ENCODE results near the gene KCNV2. TPM values are rescaled to one million over a fixed set of nuclear protein-coding genes. Genes with fewer than 3 reads are reported as not detected.

Gene KCNV2
- total and polyA plus RNA-seq, 2 donors from 2014 or later: not detected

DNA sequence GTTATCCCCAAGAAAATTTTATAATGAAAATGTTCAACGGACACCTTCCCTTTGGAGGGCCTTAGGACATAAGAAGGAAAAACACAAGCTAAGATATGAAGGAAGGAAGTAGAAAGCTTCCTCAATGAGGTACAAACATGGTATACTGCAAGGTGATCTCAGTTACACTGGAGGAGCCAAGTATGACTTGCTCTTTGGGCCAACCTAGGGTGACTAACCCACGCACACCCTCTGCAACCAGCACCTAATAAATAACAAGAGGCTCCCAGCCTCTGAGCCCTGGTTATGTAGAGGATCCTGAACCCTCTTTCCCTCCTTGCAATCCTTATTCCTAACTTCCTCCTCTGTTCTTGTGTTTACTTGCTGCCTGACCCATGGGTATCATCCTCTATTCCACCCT is 38.3 kb upstream of the KCNV2 start:
- intact Hi-C loops (cut with DNase I): no loop called here

DNA sequence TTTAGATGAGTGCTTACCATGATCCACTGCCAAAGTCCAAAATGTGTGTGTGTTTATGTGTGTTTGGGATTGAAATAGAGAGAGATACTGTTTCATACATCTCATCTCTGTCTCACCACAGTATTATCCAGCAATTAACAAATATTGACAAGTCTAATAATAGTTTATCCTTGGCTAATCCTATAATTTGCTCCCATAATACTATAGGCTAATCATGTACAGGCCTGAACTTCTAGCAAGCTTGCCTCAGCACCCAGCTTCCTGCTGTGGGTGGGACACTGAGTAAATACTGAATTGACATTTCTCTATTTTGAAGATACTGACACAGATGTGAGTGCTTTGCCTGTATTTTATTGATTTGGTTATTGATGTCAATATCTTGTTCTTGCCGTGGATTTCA is 35.3 kb upstream of the KCNV2 start:
- no peak for TF ChIP-seq CTCF (IDR thresholded peaks at IDR 0.05; ENCODE audit: borderline replicate concordance, extremely low read depth, insufficient read depth)
- intact Hi-C loops (cut with DNase I): no loop called here
- Histone ChIP-seq H3K36me3 (ENCODE audit: control insufficient read depth in 2 of 3, insufficient read depth in 3 of 3, low read length in 3 of 3) (no peaks in the 10 kb centered on the region), H3K27me3 (ENCODE audit: control insufficient read depth, insufficient read depth, low read length) (no peaks in the 10 kb centered on the region), H3K9ac (ENCODE audit: low read length in 3 of 3) (no peak overlapping the region), H3K4me1 (ENCODE audit: control insufficient read depth in 2 of 3, insufficient read depth in 2 of 3, low read depth in 1 of 3, low read length in 3 of 3) (peaks cover 0 to 13% (median 0%) of the 10 kb centered on the region in 3 donors), H3K4me3 (ENCODE audit: low read length in 3 of 3) (no peak overlapping the region), H3K9me3 (ENCODE audit: control insufficient read depth in 2 of 3, insufficient read depth in 1 of 3, low read length in 3 of 3) (no peaks in the 10 kb centered on the region), H3K27ac (ENCODE audit: low read depth in 2 of 2, low read length in 2 of 2) (no peak overlapping the region)
- DNase-seq: no peak
- no peak for FAIRE-seq

More for the DNA sequence above, 38.3 kb upstream of the KCNV2 start:
- no peaks in the 10 kb centered on the region for H3K36me3 ChIP-seq (ENCODE audit: control insufficient read depth in 2 of 3, insufficient read depth in 3 of 3, low read length in 3 of 3)
- peaks cover 0 to 19% (median 0%) of the 10 kb centered on the region in 3 donors for H3K4me1 ChIP-seq (ENCODE audit: control insufficient read depth in 2 of 3, insufficient read depth in 2 of 3, low read depth in 1 of 3, low read length in 3 of 3)
- H3K4me3 ChIP-seq (ENCODE audit: low read length in 3 of 3): no peak overlapping the region
- H3K27ac ChIP-seq (ENCODE audit: low read depth in 2 of 2, low read length in 2 of 2): no peak overlapping the region
- H3K9me3 ChIP-seq (ENCODE audit: control insufficient read depth in 2 of 3, insufficient read depth in 1 of 3, low read length in 3 of 3): no peaks in the 10 kb centered on the region
- FAIRE-seq (no peak), DNase-seq (no peak)
- no peak overlapping the region for H3K9ac ChIP-seq (ENCODE audit: low read length in 3 of 3)
- no peaks in the 10 kb centered on the region for H3K27me3 ChIP-seq (ENCODE audit: control insufficient read depth, insufficient read depth, low read length)
- no peak for TF ChIP-seq CTCF (IDR thresholded peaks at IDR 0.05; ENCODE audit: borderline replicate concordance, extremely low read depth, insufficient read depth)

DNA sequence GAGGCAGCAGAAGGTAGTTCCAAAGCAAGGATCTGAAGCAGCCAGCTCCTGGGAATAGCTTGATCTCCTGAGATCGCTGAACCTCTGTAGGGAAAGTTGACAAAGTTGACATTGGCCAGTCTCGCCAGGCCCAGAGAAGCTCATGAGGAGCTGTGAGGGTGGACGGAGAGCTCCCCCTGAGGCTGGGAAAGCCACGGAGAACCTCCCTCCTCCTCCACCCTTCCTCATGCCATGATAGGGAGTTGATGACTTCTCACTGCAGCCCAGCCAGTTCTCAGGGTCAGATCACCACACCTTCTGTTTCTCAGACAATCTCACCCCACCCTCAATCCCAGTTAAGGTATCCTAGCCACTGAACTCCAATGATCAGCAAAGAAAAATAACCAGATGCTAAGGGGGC is 30.4 kb upstream of the KCNV2 start:
- H3K4me3 ChIP-seq (ENCODE audit: low read length in 3 of 3): no peak overlapping the region
- FAIRE-seq (no peak), DNase-seq (no peak)
- H3K36me3 ChIP-seq (ENCODE audit: control insufficient read depth in 2 of 3, insufficient read depth in 3 of 3, low read length in 3 of 3): no peaks in the 10 kb centered on the region
- no peaks in the 10 kb centered on the region for H3K9me3 ChIP-seq (ENCODE audit: control insufficient read depth in 2 of 3, insufficient read depth in 1 of 3, low read length in 3 of 3)
- intact Hi-C loops (cut with DNase I): no loop called here
- H3K9ac ChIP-seq (ENCODE audit: low read length in 3 of 3): no peak overlapping the region
- no peaks in the 10 kb centered on the region for H3K4me1 ChIP-seq (ENCODE audit: control insufficient read depth in 2 of 3, insufficient read depth in 2 of 3, low read depth in 1 of 3, low read length in 3 of 3)
- no peaks in the 10 kb centered on the region for H3K27me3 ChIP-seq (ENCODE audit: control insufficient read depth, insufficient read depth, low read length)
- H3K27ac ChIP-seq (ENCODE audit: low read depth in 2 of 2, low read length in 2 of 2): no peak overlapping the region
- no peak for TF ChIP-seq CTCF (IDR thresholded peaks at IDR 0.05; ENCODE audit: borderline replicate concordance, extremely low read depth, insufficient read depth)

GRCh38 chr9:2688636-2689035 is 28.7 kb upstream of the KCNV2 start:
- TF ChIP-seq CTCF (IDR thresholded peaks at IDR 0.05; ENCODE audit: borderline replicate concordance, extremely low read depth, insufficient read depth): no peak
- FAIRE-seq (no peak), DNase-seq (no peak)
- H3K4me1 ChIP-seq (ENCODE audit: control insufficient read depth in 2 of 3, insufficient read depth in 2 of 3, low read depth in 1 of 3, low read length in 3 of 3): no peaks in the 10 kb centered on the region
- H3K36me3 ChIP-seq (ENCODE audit: control insufficient read depth in 2 of 3, insufficient read depth in 3 of 3, low read length in 3 of 3): no peaks in the 10 kb centered on the region
- no peak overlapping the region for H3K9ac ChIP-seq (ENCODE audit: low read length in 3 of 3)
- no peak overlapping the region for H3K27ac ChIP-seq (ENCODE audit: low read depth in 2 of 2, low read length in 2 of 2)
- no peak overlapping the region for H3K4me3 ChIP-seq (ENCODE audit: low read length in 3 of 3)
- no peaks in the 10 kb centered on the region for H3K27me3 ChIP-seq (ENCODE audit: control insufficient read depth, insufficient read depth, low read length)
- no peaks in the 10 kb centered on the region for H3K9me3 ChIP-seq (ENCODE audit: control insufficient read depth in 2 of 3, insufficient read depth in 1 of 3, low read length in 3 of 3)
- intact Hi-C loops (cut with DNase I): no loop called here
